Suprapubic skin (tissue), 4 donors: ENCODE measurements around the gene VAV2.

Experiments used
- CTCF ChIP-seq, 2 donors: fragments of 200-600 bp in 1 of 2; fragments of 450-650 bp in 1 of 2; sonication (generic) in 1 of 2; IDR thresholded peaks; one replicate each; pipeline ENCODE4 v1.5.1; 2016 to 2019; ENCODE audit warnings: antibody characterized with exemption in 2 of 2, mild to moderate bottlenecking in 1 of 2, moderate library complexity in 1 of 2
- POLR2A ChIP-seq, 2 donors: fragments of 450-650 bp; IDR thresholded peaks; one replicate each; pipeline ENCODE4 v1.6.1; 2017; ENCODE audit warnings: antibody characterized with exemption in 2 of 2, mild to moderate bottlenecking in 2 of 2, moderate library complexity in 2 of 2
- POLR2AphosphoS5 ChIP-seq, 3 donors: sonication (generic); formaldehyde crosslinking; IDR thresholded peaks; one replicate each; pipeline ENCODE4 v1.6.1; 2017; ENCODE audit warnings: antibody characterized with exemption in 3 of 3

DNA sequence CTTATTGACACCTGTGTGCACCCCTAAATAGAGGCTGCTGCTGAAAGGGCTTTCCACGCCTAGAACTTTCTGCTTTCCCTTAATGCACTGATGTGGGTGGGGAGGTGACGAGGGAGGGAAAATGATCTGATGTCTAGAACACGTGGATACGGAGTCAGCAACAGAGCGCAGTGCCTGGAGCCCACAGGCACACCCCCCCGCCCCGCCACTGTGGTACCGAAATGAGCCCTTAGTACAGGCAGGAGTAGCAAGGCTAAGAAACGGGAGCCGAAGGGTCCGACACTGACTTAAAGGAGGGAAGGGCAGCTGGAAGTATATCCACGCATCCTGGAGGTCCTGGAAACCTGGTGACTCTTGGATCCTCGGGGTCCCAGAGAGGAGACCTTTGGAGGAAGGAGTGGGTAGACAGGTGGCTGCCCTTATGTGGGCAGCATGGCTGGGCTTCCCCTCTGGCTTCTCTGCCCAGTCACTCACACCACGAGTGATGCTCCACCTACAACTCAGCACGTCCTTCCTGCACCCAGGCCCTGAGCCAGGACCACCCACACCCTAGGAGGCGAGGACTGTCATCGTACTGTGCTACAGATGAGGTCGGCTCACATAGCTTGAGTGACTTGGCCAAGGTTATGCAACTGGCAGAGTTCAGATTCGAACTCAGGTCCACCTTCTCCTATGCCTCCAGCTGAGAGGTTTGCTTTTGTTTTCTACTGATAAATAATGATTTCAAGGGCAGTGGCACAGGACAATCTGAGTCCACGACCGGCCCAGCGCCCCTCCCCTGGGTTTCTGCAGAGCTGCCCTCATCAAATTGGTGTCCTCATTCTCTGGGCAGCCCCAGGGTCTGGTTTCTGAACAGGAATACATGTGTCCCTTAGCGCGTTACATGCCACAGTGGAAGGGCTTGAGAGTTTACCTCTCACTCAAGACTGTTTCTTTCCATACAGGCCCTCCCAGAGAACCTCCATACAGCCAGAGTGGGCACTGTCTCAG lies 4.7 kb upstream of the VAV2 start:
- no peak for TF ChIP-seq POLR2A (IDR thresholded peaks at IDR 0.05)
- no peak for TF ChIP-seq POLR2AphosphoS5 (IDR thresholded peaks at IDR 0.05)
- TF ChIP-seq CTCF (IDR thresholded peaks at IDR 0.05) = no peak
